Thoracic aorta endothelial cell (primary cell): ENCODE measurements around the gene ATP5ME. TPM values are rescaled to one million over a fixed set of nuclear protein-coding genes. Genes with fewer than 3 reads are reported as not detected.

Experiments
- total RNA-seq: library from RNA; depleted of rRNA; stranded (reverse); fragments of >200 nt; gene quantifications from 2 replicates; pipeline ENCODE4 v1.2.3, GENCODE V29; 2012

Gene ATP5ME, protein sequence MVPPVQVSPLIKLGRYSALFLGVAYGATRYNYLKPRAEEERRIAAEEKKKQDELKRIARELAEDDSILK
- total RNA-seq, result 82.3 and 83.9 TPM in 2 replicates

DNA sequence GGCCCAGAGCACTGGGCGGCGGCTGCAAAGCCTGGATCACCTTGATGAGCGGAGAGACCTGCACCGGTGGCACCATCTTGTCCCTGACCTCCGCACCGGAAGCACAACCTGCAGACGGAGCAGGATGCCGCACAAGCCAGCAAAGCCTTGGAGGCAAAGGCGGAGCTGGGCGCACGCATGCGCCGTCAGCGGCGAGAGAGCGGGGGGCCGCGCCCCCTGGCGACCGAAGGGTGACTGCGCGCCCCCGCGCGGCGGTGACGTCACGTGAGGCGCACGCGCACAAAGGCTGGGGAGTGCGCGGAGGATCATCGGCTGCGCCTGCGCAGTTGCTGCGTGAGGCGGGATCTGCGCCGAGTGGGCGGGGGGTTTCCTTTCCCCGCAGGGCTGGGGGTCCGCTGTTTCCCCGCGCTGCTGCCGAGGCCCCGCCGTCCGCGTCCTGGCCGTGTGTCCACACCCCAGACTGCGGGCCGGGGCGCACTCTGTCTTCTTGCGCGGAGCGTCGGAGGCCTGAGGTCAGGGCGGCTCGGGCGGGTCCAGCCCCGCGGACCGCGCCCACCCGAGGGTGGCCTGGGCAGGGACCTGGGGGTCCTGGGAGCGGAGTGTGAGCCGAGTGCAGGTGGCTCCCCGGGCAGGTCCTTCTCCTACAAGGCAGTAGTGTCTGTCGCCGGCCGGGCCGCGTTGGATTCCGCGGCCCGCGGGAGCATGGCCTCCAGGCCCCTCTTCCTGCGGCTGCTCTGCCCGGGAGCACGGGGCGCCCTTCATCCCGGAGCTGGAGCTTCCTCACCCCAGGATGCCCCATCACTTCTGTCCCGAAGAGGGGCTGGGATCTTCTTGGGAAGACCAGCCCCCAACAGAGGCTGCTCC lies at the start of gene ATP5ME, which contains the start of gene MYL5:
TSS of gene ATP5ME (minus strand) at position 105 of the 864 bp plus-strand sequence. CDS start at position 76, 29 bp downstream.
TSS of gene MYL5 (plus strand) at position 371 of the 864 bp plus-strand sequence. CDS start 3,485 bp downstream, outside the sequence.

DNA sequence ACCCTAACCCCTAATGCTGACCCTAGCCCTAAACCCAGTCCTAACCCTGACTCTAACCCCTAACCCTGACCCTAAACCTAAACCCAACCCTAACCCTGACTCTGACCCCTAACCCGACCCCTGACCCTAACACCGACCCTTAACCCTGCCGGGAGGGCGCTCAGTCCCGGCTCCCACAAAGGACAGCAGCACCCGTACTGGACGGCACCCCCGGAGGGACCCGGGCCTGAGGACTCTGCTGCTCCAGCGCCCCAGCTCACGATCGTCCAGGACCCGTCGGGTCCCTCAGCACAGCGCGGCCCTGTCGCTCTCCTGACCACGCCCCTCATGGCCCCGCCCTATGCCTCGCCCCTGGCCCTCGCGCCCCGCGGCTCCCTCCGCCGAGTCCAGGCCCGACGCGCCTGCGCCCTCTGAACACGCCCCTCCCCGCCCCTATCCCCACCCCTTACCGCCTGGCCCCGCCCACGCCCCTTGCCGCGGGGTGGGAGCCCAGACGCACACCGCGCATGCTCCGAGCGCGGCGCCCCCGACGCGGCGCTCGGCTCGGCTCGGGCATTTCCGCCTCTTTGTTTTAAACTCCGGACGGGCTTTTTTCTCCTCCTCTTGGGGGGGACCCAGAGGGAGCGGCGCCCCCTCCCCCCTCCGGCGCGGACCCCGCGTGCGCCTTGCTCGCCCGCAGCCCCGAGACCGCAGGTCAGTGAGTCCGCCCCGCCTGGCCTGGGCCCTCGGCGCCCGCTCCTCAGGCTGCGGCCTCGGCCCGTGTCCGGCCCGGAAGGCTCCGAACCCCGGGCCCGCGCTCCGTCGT lies 31.4 kb upstream of the ATP5ME start, which contains the start of gene PCGF3:
TSS of gene PCGF3 (plus strand) at position 555 of the 805 bp plus-strand sequence. CDS start 27,849 bp downstream, outside the sequence.

GRCh38 chr4:688854-689681 lies 15.0 kb upstream of the ATP5ME start, which contains the start of gene SLC49A3:
Gene SLC49A3, minus strand, starts transcription at chr4:689151. Its CDS starts 24 bp downstream, at chr4:689127.

GRCh38 chr4:624705-625590 lies 49.1 kb downstream of the ATP5ME start, which contains the start of gene PDE6B:
Gene PDE6B, plus strand, starts transcription at chr4:625573. Its CDS starts 54 bp downstream, at chr4:625627.

Other genes starting within 250 kb of the ATP5ME start
- 28.6 and 28.7 TPM in 2 replicates for gene ZNF721, start 175.1 kb downstream of the ATP5ME start, total RNA-seq
- 40.9 and 44.4 TPM in 2 replicates for gene PIGG, start 175.1 kb downstream of the ATP5ME start, total RNA-seq
- not detected in 2 replicates for gene TMEM271, start 98.0 kb downstream of the ATP5ME start, total RNA-seq
- 0.53 and 1.1 TPM in 2 replicates for gene PDE6B, start 48.7 kb downstream of the ATP5ME start, total RNA-seq
- gene MYL5, start 266 bp upstream of the ATP5ME start, total RNA-seq, result 6.7 and 7.6 TPM in 2 replicates
- 1.1 and 2.4 TPM in 2 replicates for gene SLC49A3, start 14.9 kb upstream of the ATP5ME start, total RNA-seq
- gene PCGF3, start 31.6 kb upstream of the ATP5ME start, total RNA-seq, result 54.7 and 58.7 TPM in 2 replicates
- 0.13 and 0.36 TPM in 2 replicates for gene CPLX1, start 151.9 kb upstream of the ATP5ME start, total RNA-seq